ENCODE data around the gene GRIK1.

DNA sequence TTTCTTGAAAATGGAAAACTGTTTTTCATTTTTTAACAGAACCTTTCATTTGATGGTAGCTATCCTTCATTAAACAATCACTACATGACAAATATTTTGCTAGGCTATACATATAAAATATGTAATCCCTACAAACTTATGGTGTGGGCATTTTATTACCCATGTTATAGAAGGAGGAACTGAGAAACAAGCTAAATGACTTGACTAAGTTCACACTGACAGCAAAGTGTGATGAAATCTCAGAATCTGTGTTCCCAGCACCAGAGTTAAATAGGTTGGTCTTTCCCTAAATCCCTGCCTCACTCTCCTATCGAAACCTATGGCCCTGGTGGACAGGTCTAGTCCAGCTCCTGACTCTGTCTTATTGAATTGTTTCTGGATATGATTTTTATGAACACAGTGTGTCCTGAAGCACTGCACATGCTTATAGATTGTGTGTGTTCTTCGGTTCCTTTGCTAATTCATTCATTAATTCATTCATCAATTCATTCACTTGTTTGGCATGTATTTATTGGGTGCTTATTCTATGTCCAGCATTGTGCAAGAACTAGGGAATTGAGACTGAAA lies 301.0 kb downstream of the GRIK1 start:
- TF ChIP-seq, protein P1, sequence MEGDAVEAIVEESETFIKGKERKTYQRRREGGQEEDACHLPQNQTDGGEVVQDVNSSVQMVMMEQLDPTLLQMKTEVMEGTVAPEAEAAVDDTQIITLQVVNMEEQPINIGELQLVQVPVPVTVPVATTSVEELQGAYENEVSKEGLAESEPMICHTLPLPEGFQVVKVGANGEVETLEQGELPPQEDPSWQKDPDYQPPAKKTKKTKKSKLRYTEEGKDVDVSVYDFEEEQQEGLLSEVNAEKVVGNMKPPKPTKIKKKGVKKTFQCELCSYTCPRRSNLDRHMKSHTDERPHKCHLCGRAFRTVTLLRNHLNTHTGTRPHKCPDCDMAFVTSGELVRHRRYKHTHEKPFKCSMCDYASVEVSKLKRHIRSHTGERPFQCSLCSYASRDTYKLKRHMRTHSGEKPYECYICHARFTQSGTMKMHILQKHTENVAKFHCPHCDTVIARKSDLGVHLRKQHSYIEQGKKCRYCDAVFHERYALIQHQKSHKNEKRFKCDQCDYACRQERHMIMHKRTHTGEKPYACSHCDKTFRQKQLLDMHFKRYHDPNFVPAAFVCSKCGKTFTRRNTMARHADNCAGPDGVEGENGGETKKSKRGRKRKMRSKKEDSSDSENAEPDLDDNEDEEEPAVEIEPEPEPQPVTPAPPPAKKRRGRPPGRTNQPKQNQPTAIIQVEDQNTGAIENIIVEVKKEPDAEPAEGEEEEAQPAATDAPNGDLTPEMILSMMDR (IDR thresholded peaks at IDR 0.05) = no peak
- TF ChIP-seq POLR2AphosphoS5 (IDR thresholded peaks at IDR 0.05) = no peak
- no peak for TF ChIP-seq POLR2A (IDR thresholded peaks at IDR 0.05)
- TF ChIP-seq EP300 (IDR thresholded peaks at IDR 0.05) = no peak

All from suprapubic skin (tissue), 4 donors.